ENCODE measurements around the gene PLXDC2.

DNA sequence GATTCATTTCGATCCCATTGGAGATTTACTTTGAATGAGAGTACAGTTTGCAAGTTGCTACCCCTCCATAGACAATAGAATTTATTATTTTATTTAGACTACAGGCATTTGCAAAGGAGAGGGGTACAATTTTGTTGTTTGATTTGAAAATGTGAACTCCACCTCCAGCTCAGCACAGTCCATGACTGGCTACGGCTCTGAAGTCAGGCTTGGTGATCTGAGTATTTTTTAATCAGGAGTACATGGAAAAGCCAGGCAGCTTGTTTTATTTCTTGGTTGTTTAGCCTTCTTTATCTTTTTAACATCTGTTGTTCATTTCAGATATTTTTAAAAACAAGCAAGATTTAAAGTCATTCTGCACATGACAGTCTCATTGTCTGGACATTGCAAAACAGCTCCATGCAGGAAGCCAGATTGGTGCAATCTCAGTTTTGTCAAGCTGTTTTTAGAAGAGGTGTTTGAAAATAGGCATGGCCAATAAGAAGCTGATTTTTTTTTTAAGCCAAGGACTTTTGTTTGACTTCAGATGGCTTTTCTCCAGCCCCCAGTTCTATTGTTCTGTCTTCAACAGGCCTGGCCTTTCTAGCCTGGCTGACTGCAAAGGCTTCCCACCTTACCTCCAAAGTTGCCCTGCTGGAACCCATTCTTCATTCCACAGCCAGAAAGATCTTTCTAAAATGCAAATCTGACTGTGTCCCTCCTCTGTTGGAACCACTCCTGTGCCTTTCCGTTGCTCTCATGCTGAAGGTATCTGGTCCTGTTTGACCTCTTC is 12.2 kb downstream of the PLXDC2 start:
- no peak for TF ChIP-seq CTCF (conservative IDR thresholded peaks at IDR 0.05; ENCODE audit: low read length)
- TF ChIP-seq EZH2phosphoT487 (IDR thresholded peaks at IDR 0.05; ENCODE audit: borderline replicate concordance): no peak

Data from Loucy (cell line).